ENCODE results near the gene RFC3.
"Not testable (repeated sequence)": the region's sequence is repeated elsewhere in the genome, so short reads cannot be mapped to it uniquely, and the experiment has no call there.

RFC3 gene, protein sequence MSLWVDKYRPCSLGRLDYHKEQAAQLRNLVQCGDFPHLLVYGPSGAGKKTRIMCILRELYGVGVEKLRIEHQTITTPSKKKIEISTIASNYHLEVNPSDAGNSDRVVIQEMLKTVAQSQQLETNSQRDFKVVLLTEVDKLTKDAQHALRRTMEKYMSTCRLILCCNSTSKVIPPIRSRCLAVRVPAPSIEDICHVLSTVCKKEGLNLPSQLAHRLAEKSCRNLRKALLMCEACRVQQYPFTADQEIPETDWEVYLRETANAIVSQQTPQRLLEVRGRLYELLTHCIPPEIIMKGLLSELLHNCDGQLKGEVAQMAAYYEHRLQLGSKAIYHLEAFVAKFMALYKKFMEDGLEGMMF

DNA sequence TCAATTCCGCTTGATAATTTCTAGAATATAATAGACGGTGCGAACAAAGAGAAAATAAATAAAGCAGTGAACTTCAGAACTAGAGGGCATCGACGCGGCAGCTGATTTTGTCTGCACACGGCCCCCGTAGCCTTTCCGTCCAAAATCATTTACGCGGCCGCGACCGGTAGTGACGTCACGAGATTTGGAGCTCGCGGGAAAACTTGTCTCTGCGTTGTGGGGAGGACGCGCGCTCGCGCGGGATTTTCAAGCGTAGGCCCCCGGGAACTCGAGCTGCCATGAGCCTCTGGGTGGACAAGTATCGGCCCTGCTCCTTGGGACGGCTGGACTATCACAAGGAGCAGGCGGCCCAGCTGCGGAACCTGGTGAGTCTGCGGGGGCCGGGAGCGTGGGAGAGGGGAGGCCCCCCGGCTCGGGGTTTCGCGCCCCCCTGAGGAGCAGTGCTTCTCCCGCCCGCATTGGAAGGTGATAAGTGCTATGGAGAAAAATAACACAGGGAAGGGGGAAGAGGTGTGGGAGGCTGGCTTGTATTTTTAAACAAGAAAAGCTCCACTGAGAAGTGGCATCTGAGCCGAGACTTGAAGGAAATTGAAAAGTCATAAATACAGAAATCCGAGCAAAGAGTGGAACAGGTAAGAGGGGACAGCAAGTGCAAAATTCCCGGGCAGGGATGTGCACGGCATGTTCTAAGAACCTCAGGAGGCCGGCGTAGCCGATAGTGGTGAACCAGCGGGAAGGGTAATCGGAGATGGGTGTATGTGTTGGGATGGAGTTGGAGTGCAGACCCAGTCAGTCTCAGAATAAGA, at the start of gene RFC3:
TSS of gene RFC3 (plus strand) at position 249 of the 806 bp plus-strand sequence. CDS start at position 279, 30 bp downstream.
- in situ Hi-C loops (cut with MboI; ENCODE audit: low sequenced_read_pairs), result no loop called here

DNA sequence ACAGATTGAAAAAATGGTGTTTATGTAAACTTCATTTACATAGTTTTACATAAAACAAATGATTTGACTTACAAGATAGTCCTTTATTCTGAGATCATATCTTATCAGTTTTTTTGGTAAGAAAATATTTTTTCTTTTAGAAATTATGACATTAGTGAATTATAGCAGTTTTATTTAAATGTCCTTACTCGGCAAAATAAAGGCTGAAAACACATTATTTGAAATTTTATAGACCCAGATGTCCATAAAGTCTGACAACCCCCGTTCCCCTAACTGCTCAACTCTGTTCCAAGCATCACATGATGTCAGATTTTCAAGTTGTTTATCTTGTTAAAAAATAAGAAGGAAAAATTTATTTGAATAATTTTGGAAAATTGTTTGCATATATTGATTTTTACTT, 46.7 kb upstream of the RFC3 start:
- in situ Hi-C loops (cut with MboI; ENCODE audit: low sequenced_read_pairs), result no loop called here

DNA sequence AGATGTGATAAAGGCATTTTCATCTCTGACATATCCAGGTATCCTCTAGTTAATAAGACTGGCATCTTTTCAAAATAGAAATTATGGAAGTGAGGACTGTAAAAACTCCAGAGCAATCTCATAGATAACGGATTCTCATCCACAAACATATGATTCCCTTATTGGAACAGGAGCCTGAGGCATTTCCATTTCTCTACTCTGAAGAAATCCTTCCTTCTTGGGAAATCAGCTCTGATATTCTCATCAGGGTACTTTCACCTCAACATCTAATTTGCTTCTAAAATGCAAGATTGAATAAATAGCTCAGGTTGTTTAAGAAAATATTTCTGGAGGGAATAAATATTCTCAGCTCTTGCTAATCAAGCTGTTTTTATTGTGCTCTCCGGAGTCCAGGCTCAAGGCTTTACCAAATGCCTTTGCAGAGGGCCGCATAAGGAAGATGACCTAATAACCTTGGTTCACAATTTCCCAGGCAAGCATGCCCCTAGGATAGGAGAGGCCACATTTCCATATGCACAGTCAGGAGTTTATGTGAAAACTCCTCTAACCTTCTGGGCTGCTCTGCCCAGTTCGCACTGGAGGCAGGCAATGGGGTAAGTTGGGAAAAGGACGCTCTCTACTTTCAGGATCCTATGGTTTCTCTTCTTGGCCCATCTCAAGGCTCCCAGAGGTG, 44.0 kb upstream of the RFC3 start:
- in situ Hi-C loops (cut with MboI; ENCODE audit: low sequenced_read_pairs), result no loop called here

DNA sequence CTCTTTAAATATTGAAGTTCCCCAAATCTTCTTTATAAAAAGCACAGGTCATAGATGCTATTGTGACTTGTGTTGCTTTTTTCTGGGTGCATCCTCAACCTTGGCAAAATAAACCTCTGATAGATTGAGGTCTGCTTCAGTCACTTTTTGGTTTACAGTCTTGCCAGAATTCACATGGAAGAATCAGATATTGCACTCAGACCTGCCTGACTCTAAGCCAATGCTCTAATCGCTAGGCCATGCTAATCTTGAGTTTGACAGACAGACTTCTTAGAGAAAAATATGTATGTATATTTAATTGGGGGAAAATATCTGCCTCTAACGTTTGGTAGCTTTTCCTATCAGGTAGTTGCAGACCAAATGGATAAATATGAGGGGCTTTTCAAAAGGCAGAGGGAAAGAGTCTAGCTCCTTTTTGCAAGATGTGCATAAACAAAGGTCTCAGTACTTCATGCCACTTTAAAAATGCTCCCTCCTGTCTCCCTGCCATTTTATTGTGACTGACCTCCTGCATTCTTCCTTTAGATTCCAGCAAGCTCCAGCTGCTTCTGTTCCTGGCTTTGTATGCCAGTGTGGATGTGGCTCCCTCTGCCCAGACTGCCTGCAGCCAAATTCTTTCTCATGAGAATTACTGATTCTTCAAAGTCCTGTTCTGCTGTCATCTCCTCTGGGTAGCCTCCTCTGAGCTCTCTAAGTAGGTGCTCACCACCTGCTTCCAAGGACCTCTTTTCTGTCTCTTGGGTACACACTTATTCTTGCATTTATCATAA, 42.4 kb upstream of the RFC3 start:
- in situ Hi-C loops (cut with MboI; ENCODE audit: low sequenced_read_pairs), result no loop called here

DNA sequence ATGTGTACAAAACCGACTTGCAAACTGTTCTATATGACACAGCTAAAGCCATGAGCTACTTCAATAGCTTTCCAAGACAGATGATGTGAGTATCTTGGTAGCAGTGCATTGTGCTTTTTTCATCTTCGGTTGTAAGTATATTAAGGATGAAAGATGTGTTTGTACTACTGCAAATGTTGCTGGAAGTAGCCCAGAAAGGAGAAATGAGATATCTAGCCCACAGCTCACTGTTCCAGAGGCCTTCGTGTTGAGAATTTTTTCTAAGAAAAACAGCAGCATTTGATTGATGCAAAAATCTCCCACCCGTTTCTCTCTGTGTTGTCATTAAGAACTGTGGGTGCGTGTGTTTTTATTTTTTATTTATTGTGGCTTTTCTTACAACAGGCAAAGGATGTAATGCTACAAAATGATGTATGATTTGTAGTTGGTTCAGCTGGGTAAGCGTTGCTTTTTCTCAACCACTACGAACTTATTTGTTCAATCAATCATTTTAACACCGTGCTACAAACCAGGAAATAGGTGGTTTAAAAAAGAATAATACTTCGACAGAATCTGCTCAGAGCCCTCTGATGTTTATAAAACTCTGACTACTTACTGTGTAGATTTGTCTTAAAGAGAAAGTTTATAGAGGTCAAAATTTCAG, 41.6 kb upstream of the RFC3 start:
- in situ Hi-C loops (cut with MboI; ENCODE audit: low sequenced_read_pairs), result no loop called here

DNA sequence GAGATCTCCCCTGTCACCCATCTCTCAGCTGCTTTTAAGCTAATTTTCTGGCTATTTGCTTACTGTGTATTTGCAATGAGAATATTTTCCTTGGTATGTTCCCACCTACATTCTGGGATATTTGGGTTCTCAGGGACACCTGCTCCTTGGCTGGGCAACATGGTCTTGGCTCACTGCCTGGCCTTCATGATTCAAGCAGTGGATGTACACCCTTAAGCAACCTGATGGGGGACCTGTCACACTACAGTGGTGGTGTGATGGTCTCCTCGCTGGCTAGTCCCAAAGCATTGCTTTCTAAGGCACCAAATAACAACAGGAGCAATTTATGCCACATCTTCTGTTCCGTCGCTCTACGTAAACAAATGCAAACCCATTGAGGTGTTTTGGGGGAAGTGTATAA, 35.3 kb upstream of the RFC3 start:
- in situ Hi-C loops (cut with MboI; ENCODE audit: low sequenced_read_pairs), result no loop called here

DNA sequence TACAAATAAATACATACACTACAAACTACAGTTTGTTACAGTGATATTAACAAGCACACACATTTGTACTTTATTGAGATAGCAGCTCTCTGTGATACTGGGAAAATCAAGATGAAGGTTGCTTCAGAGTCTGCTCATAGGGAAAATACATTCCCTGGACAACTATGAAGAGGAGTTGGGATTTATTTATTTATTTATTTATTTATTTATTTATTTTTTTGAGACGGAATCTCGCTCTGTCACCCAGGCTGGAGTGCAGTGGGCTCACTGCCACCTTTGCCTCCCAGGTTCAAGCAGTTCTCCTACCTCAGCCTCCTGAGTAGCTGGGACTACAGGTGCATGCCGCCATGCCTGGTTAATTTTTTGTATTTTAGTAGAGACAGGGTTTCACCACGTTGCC, 34.7 kb upstream of the RFC3 start:
- in situ Hi-C loops (cut with MboI; ENCODE audit: low sequenced_read_pairs), result not testable (repeated sequence)

DNA sequence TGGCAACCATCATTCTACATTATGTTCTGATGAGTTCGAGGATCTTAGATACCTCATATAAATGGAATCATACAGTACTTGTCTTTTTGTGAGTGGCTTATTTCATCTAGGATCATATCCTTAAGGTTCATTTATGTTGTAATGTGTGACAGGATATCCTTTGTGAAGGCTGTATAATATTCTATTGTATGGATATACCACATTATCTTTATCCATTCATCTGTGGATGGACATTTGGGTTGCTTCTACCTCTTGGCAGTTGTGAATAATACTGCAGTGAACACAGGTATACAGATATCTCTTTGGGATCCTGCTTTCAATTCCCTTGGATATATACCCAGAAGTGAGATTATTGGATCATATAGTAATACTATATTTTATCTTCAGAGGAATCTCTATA, 33.2 kb upstream of the RFC3 start:
- in situ Hi-C loops (cut with MboI; ENCODE audit: low sequenced_read_pairs), result no loop called here

DNA sequence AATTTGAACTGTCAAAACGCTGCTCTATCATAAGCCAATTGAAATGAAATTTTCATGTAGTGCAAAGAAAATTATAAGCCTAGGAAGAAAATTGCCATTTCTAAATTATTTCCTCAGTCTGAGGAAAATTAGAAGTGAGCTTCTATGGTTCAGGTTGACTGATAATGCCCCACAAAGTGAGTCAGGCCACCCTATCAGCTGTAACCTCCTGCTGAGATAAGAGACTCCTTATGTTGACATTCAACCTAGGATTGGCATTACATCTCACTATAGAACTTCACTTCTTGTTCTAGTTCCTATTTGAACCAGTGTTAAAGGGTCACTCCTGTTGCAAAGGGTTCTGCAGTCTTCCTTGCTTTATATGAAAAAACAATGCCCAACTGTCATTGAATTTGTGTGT, 32.6 kb upstream of the RFC3 start:
- in situ Hi-C loops (cut with MboI; ENCODE audit: low sequenced_read_pairs), result no loop called here

DNA sequence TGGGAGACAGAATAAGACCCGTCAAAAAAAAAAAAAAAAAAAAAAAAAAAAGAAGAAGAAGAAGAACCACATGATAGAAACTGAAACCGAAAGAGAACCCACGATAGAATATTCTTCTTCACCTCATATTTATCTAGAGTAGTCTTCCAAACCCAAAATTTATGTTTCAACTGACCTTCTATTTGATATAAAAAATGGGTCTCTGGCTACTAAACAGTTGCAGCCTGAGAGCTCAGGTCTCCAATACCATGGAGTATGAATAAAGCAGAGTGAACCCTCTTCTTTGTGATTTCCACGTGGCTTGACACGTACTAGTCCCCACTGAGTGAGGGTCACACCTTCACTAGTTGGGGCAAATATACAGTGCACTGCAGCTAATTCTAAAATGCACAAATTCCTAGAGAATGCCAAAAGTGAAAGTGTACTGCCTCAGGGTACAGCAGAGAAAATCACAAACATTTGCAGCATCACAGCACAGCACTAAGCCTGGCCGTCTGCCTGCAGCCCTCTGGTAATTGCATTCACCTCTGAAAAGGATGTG, 30.8 kb upstream of the RFC3 start:
- in situ Hi-C loops (cut with MboI; ENCODE audit: low sequenced_read_pairs), result no loop called here

DNA sequence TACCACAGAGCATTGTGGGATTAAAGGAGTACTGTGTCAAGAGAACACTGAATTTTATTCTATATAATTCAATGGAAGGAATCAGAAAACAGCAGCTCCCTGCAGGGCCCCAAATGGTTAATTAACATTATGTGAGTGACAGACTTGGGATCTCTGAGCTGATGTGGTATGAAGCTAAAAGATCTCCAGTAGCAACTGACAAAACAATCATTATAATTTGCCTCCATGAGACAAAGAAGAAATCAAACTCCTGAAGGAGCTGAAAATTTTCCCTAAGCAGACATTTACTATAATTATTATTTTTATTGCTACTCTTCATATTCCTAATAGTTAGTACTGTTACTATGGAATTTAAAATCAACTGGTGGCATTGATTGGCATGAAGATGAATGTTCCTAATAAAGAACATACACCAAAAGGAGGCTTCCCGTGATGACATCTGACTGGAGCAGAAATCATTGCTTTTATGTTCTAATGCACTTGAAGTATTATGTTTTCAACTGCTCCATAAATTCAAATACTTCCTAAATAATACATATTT, 28.8 kb upstream of the RFC3 start:
- in situ Hi-C loops (cut with MboI; ENCODE audit: low sequenced_read_pairs), result no loop called here

DNA sequence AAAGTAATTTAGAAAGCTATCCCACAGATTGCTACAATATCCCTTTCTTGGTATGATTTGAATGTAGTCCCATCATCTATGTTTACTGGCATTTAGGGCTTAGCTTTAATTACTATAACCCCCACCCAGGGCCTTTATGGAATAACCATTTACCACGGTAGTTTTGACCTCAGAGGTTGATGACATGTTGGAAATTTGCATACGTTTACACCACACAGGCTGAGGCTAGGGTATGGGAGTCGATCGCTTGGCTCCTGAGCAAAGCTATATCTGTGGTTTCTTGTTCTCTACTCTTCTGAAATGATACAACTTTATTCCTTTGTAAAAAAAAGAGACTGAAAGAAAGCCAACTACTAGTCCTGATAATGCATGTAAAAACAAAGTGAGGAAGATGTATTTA, 28.2 kb upstream of the RFC3 start:
- in situ Hi-C loops (cut with MboI; ENCODE audit: low sequenced_read_pairs), result no loop called here

DNA sequence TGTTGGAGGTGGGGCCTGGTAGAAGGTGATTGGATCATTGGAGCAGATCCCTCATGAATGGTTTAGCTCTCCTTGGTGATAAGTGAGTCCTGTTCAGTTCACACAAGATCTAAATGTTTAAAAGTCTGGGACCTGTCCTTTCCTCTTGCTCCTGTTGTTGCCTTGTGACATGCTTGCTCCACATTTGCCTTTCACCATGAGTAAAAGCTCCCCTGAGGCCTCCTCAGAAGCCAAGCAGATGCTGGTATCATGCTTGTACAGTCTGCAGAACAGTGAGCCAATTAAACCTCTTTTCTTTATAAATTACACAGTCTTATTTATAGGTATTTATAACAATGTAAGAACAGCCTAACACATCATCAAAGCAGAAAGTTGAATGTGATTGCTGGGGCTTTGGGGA, 24.2 kb upstream of the RFC3 start:
- in situ Hi-C loops (cut with MboI; ENCODE audit: low sequenced_read_pairs), result no loop called here

DNA sequence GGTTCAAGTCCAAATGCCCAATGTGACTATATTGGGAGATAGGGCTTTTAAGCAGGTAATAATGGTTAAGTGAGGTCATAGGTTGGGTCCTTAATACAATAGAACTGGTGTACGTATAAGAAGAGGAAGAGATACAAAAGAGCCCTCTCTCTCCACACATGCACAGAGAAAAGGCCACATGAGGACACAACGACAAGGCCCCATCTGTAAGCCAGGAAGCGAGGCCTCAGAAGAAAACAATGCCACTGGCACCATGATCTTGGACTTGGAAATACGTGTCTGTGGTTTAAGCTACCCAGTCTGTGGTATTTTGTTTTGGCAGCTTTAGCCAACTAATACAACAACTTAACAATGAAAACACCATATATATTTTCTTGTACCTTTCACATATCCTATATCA, 23.4 kb upstream of the RFC3 start:
- in situ Hi-C loops (cut with MboI; ENCODE audit: low sequenced_read_pairs), result no loop called here

DNA sequence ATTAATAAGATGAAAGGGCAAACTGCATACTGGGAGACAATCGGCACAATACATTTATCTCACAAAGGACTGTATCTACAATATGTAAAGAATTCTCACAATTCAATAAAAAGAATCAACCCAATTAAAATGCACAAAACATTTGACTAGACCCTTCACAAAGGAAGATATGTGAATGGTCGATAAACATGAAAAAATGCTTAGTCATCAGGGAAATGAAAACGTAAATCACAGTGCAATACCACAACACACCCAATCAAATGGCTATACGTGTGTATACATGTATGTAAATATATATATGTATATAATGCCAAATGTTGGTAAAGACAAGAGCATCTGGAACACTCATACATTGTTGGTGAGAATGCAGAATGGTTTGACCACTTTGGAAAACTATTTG, 21.9 kb upstream of the RFC3 start:
- in situ Hi-C loops (cut with MboI; ENCODE audit: low sequenced_read_pairs), result no loop called here

DNA sequence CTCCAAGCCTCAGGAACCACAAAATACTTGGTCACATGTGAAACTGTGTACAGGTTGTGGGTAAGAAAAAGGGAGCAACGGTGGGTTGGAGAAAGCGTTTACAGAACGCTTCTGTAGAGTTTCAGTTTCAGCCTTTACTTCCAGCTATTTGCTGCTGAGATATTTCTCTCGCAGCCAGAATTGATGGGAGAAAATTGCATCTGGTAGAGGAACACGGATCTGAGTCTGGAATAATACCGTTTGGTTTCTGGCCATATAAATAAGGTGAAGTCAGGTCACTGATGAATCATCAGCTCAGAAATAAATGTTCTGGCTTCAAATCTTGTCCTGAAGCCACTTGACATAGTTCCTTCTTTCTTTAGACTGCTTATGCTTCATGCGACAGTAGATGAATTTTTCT, 20.3 kb upstream of the RFC3 start:
- in situ Hi-C loops (cut with MboI; ENCODE audit: low sequenced_read_pairs), result no loop called here

DNA sequence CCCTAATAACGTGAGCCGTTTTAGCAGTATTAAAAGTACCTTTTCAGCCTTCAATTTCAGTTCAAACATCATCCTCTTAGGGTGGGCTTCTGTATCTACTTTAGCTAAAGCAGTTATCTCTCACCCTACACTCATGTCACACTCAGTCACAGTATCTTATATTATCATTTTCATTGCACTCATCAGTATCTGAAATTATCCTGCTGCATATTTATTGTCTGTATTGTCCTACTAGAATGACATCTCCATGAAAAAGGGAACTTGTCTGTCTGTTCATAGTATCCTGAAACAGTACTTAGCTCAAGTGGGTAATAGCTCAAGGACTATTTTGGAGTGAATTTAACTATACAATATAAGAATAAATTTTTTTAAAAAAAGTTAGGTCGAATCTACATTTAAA, 19.9 kb upstream of the RFC3 start:
- in situ Hi-C loops (cut with MboI; ENCODE audit: low sequenced_read_pairs), result no loop called here

DNA sequence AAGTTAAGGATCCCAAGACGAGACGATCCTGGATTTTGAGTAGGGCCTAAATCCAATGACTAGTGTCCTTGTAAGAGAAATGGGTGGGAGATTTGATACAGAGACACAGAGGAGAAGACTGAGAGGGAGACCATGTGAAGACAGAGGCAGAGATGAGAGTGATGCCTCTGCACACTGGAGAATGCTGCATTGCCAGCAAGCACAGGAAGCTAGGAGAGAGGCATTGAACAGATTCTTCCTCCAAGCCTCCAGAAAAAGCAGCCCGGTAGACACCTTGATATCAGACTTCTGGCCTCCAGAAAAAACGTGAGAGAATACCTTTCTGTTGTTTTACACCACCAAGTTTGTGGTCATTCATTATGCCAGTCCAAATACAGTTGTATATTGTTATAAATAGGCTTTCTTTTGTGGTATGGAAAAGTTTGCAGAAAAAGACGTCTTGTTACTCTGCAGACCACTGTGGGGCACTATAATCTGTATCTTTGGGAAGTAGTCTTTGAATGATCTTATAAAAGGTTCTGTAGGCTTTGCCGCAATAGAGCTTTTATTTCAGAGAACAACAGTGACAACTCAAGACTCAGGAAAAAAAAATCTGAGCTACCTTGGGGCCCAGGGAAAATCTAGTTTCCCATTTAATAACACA, 17.9 kb upstream of the RFC3 start:
- in situ Hi-C loops (cut with MboI; ENCODE audit: low sequenced_read_pairs), result no loop called here

DNA sequence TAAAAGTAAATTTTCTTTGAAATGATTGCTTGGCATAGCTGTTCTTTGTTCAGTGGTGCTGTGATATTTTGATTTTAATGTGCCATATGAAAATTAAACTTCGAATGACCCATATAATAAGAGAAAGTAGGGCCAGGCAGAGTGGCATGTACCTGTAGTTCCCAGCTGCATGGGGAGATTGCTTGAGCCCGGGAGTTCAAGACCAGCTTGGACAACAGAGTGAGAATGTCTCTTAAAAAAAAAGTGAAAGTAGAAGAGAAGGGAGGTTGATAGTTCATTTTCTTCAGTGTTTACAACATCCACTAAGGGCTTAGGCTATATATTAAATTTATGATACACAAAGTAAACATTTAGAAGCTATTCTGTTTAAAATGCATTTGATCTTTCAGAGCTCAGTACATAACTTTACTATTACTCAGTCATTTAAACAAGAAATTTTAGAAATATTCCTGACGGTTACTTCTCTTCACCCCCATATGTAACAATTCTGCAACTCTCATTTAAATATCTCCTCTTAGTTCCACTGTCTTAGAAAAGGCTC, 17.2 kb upstream of the RFC3 start:
- in situ Hi-C loops (cut with MboI; ENCODE audit: low sequenced_read_pairs), result no loop called here

Measured in HL-60/S4 treated with retinoic acid at 250 ng/mL for 4 days and 3 days (cell line).